Upper lobe of right lung (tissue), 1 donor: ENCODE data around the gene PAGE4. TPM values are rescaled to one million over a fixed set of nuclear protein-coding genes. Genes with fewer than 3 reads are reported as not detected.

Experiments used
- ATAC-seq: fragments of 200-7000 bp; cut with Tn5 transposase; one replicate; pipeline ENCODE4 v1.9.1; 2020; ENCODE audit warnings: mild to moderate bottlenecking, moderate library complexity
- DNase-seq: peaks from one replicate; pipeline ENCODE4 v3.0.0-alpha.2; 2020
- H3K27ac ChIP-seq: fragments of 200-600 bp; one replicate; pipeline ENCODE4 v1.8.0; 2022
- H3K27me3 ChIP-seq: fragments of 200-600 bp; one replicate; pipeline ENCODE4 v1.8.0; 2022; ENCODE audit warnings: mild to moderate bottlenecking
- H3K36me3 ChIP-seq: fragments of 200-600 bp; one replicate; pipeline ENCODE4 v1.8.0; 2022
- H3K4me1 ChIP-seq: fragments of 200-600 bp; one replicate; pipeline ENCODE4 v1.8.0; 2022
- H3K4me3 ChIP-seq: fragments of 200-600 bp; one replicate; pipeline ENCODE4 v1.8.0; 2022; ENCODE audit warnings: mild to moderate bottlenecking
- H3K9me3 ChIP-seq: fragments of 200-600 bp; one replicate; pipeline ENCODE4 v1.8.0; 2022
- intact Hi-C: fragments of 100-400 bp; cut with DNase I; formaldehyde crosslinking; loops from one replicate; pipeline ENCODE4 v1.11.0; 2022
- long read RNA-seq: library from polyadenylated mRNA; unstranded; transcript quantifications from one replicate; pipeline ENCODE4 v2.0.0, GENCODE V29; 2021
- total RNA-seq: library from RNA; stranded (reverse); fragmentation: NEBNext Ultra II Directional; extraction: Animal tissue kit (Norgen Biotek cat#: 25700); gene quantifications from one replicate; pipeline ENCODE4 v1.2.1, GENCODE V29; 2021
- TF ChIP-seq, protein P1 (sequence below): fragments of 200-600 bp; IDR thresholded peaks from one replicate; pipeline ENCODE4 v1.8.0; 2022; ENCODE audit warnings: antibody characterized with exemption
- donor health status: DM: no; HTN: yes; CAD: no; lungs with severe emphysema.

PAGE4 gene, protein sequence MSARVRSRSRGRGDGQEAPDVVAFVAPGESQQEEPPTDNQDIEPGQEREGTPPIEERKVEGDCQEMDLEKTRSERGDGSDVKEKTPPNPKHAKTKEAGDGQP
- not detected for total RNA-seq
- long read RNA-seq: 0 reads

DNA sequence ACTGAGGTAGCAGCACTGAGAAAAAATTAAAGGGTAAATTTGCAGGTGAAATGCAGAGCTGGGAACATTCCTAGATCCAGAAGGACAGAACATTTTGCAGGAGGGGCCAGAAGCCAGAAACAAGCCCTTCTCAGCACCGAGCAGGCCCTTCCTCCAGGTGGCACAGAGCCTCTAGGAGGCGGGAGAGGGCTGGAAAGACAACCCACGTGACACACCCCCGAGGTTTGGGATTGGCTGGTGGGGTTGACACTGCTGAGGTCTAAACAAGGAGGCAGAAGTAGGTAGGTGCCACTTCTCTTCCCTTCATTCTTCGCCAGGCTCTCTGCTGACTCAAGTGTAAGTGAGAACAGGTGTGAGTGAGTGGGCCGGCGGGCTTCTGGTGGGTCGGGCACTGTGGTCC, at the start of gene PAGE4:
Gene PAGE4, plus strand, starts transcription at position 288 of the 400 bp plus-strand sequence. CDS start 1,126 bp downstream, outside the sequence.
- TF ChIP-seq, protein P1, sequence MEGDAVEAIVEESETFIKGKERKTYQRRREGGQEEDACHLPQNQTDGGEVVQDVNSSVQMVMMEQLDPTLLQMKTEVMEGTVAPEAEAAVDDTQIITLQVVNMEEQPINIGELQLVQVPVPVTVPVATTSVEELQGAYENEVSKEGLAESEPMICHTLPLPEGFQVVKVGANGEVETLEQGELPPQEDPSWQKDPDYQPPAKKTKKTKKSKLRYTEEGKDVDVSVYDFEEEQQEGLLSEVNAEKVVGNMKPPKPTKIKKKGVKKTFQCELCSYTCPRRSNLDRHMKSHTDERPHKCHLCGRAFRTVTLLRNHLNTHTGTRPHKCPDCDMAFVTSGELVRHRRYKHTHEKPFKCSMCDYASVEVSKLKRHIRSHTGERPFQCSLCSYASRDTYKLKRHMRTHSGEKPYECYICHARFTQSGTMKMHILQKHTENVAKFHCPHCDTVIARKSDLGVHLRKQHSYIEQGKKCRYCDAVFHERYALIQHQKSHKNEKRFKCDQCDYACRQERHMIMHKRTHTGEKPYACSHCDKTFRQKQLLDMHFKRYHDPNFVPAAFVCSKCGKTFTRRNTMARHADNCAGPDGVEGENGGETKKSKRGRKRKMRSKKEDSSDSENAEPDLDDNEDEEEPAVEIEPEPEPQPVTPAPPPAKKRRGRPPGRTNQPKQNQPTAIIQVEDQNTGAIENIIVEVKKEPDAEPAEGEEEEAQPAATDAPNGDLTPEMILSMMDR: no peak
- Histone ChIP-seq H3K27ac (no peak within 1 kb of the TSS), H3K9me3 (no peaks in the 10 kb centered on the region), H3K36me3 (no peaks in the 10 kb centered on the region), H3K4me1 (no peaks in the 10 kb centered on the region), H3K27me3 (no peaks in the 10 kb centered on the region), H3K4me3 (no peak within 1 kb of the TSS)
- intact Hi-C loops: no loop called here
- DNase-seq (no peak), ATAC-seq (no peak)

DNA sequence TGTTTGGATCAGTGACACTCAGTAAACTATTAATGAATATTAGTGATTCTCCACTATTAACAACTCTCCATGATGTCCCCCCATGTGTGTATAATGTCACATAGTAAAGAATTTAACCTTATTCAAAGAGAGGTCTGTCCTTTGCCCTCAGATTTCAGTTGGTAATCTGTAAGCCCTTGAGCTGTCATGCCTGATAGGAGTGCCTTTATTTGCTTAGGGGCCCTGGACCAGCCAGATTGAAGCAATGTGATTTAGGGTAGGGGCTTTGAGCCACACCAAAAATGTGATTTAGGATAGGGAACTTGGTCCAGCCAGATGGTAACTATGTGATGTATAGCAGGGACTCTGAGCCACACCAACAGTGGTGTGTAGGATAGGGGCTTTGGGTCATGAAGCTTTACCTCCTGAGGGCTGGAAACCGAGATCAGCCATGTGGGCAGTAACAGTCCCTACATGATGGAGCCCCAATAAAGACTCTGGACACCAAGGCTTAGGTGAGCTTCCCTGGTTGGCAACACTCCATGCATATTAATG, 44.3 kb upstream of the PAGE4 start:
- no peak overlapping the region for H3K27ac ChIP-seq
- TF ChIP-seq, protein P1: no peak
- no peaks in the 10 kb centered on the region for H3K4me1 ChIP-seq
- DNase-seq (no peak), ATAC-seq (no peak)
- H3K27me3 ChIP-seq: no peaks in the 10 kb centered on the region
- intact Hi-C loops: no loop called here
- H3K36me3 ChIP-seq: no peaks in the 10 kb centered on the region
- H3K4me3 ChIP-seq: no peak overlapping the region
- H3K9me3 ChIP-seq: no peaks in the 10 kb centered on the region

DNA sequence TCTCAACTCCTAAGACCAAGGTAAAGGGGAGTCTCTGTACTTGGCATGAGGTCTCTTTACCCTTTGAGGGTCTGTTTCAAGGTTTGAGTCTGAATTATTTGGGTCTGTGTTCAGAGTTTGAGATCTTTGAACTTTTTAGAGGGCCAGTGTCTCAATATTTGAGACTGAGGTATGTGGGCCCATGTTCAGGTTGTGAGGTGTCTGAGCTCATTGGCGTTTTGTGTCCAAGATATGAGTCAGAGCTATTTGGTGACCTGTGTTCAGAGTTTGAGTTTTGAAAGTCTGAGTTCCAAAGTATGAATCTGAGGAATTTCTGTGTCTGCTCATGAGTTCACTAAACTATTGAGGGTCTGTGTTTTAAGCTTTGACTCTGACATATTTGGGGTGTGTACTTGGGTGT, 36.7 kb upstream of the PAGE4 start:
- H3K27me3 ChIP-seq: no peaks in the 10 kb centered on the region
- no peaks in the 10 kb centered on the region for H3K36me3 ChIP-seq
- intact Hi-C loops: no loop called here
- no peaks in the 10 kb centered on the region for H3K9me3 ChIP-seq
- TF ChIP-seq, protein P1: no peak
- no peak for DNase-seq
- no peak overlapping the region for H3K27ac ChIP-seq
- H3K4me3 ChIP-seq: no peak overlapping the region
- no peaks in the 10 kb centered on the region for H3K4me1 ChIP-seq
- no peak for ATAC-seq

DNA sequence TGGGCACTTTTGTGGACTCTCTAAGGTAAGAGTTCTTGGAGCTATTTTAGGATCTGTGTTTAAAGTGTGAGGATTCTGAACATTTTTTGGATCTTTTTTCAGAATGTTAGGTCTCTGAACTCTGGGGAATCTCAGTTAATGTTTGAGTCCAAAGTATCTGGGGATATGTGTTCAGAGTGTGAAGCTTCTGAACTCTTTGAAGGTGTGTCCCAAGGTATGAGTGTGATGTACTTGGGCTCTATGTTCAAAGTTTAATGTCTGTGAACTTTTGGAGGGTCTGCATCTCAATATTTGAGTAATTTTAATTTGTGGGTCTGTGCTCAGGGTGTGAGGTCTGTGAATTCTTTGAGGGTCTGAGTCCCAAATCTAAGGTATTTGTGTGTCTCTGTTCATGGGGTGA, 35.4 kb upstream of the PAGE4 start:
- H3K36me3 ChIP-seq: no peaks in the 10 kb centered on the region

DNA sequence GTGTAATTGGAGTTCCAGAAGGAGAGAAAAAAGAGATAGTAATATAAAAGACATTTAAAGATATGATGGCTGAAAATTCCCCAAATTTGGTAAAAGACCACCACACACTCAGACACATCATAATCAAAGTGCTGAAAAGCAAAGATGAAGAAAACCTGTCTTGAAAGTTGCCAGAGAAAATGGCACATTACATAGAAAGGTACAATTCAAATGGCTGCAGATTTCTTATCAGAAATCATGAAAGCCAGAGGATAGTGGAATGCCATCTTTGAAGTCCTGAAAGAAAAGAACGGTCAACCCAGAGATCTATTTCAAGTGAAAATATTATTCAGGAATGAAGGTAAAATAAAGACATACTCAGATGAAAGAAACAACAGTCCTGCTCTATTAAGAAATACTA, 29.3 kb upstream of the PAGE4 start:
- Histone ChIP-seq H3K36me3 (no peaks in the 10 kb centered on the region), H3K27ac (no peak overlapping the region), H3K27me3 (no peaks in the 10 kb centered on the region), H3K4me3 (no peak overlapping the region), H3K9me3 (no peaks in the 10 kb centered on the region), H3K4me1 (no peaks in the 10 kb centered on the region)
- ATAC-seq: no peak
- TF ChIP-seq, protein P1: no peak
- intact Hi-C loops: no loop called here
- DNase-seq: no peak

More for the DNA sequence above, 35.4 kb upstream of the PAGE4 start:
- intact Hi-C loops: no loop called here
- ATAC-seq (no peak), DNase-seq (no peak)
- H3K27ac ChIP-seq: no peak overlapping the region
- H3K4me3 ChIP-seq: no peak overlapping the region
- no peaks in the 10 kb centered on the region for H3K27me3 ChIP-seq
- no peaks in the 10 kb centered on the region for H3K9me3 ChIP-seq
- TF ChIP-seq, protein P1: no peak
- no peaks in the 10 kb centered on the region for H3K4me1 ChIP-seq
